ENCODE results near the gene CNBD2. TPM values are rescaled to one million over a fixed set of nuclear protein-coding genes. Genes with fewer than 3 reads are reported as not detected.
"Not testable (repeated sequence)": the region's sequence is repeated elsewhere in the genome, so short reads cannot be mapped to it uniquely, and the experiment has no call there.

CNBD2 gene
- total RNA-seq, 4 donors from 2014 or later: 6.4 to 18.7 (median 8.6) TPM

DNA sequence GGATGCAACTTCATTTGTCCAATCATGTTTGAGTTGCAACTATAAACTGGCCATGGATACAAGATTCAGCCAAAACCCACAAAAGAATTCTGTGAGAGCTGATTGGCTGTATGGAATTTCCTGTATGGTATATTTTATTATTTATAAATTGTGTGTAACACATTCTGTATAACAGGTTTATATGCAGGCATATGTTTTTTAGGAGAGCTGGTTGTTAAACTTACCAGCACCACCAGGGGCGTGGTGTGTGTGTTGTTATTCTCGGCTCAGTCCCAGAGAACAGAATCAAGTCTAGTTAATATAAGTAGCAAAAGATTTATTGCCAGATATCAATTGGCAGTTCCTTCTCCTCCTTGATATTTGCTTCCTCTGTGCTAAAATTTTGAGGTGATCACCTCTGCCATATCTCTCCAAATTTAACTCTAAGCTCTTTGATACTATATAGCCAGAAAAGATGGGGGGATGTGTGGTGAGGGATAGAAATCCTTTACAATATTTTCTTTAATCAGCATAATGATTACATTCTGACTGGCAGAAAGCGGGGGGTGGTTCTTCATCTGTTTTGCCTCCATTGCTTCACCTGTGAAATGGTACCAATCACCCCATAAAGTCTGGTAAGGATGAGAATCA, 22.9 kb downstream of the CNBD2 start:
- H3K4me1 ChIP-seq: peaks cover 6 to 10% of the 10 kb centered on the region in 2 donors
- H3K9me3 ChIP-seq: no peaks in the 10 kb centered on the region
- no peak for DNase-seq
- H3K27me3 ChIP-seq: no peaks in the 10 kb centered on the region
- intact Hi-C loops (cut with DNase I; ENCODE audit: low total_unique reads): loop anchor here (5.0 kb wide), 1 partner anchor 206 kb away; no protein-coding TSS in a partner anchor
- no peak for ATAC-seq
- H3K27ac ChIP-seq: no peak overlapping the region
- TF ChIP-seq, protein P1, sequence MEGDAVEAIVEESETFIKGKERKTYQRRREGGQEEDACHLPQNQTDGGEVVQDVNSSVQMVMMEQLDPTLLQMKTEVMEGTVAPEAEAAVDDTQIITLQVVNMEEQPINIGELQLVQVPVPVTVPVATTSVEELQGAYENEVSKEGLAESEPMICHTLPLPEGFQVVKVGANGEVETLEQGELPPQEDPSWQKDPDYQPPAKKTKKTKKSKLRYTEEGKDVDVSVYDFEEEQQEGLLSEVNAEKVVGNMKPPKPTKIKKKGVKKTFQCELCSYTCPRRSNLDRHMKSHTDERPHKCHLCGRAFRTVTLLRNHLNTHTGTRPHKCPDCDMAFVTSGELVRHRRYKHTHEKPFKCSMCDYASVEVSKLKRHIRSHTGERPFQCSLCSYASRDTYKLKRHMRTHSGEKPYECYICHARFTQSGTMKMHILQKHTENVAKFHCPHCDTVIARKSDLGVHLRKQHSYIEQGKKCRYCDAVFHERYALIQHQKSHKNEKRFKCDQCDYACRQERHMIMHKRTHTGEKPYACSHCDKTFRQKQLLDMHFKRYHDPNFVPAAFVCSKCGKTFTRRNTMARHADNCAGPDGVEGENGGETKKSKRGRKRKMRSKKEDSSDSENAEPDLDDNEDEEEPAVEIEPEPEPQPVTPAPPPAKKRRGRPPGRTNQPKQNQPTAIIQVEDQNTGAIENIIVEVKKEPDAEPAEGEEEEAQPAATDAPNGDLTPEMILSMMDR (IDR thresholded peaks at IDR 0.05 in 4 of 5, conservative IDR thresholded peaks at IDR 0.05 in 1 of 5): no peak
- TF ChIP-seq POLR2A (IDR thresholded peaks at IDR 0.05): no peak
- H3K4me3 ChIP-seq: no peak overlapping the region
- in situ Hi-C loops (cut with MboI; ENCODE audit: low sequenced_read_pairs in 4 of 4): loop anchor here in 3 of 4 donors (5.0 to 25.0 kb wide), 2 partner anchors 146 to 446 kb away; no protein-coding TSS in a partner anchor
- H3K36me3 ChIP-seq: no peaks in the 10 kb centered on the region

DNA sequence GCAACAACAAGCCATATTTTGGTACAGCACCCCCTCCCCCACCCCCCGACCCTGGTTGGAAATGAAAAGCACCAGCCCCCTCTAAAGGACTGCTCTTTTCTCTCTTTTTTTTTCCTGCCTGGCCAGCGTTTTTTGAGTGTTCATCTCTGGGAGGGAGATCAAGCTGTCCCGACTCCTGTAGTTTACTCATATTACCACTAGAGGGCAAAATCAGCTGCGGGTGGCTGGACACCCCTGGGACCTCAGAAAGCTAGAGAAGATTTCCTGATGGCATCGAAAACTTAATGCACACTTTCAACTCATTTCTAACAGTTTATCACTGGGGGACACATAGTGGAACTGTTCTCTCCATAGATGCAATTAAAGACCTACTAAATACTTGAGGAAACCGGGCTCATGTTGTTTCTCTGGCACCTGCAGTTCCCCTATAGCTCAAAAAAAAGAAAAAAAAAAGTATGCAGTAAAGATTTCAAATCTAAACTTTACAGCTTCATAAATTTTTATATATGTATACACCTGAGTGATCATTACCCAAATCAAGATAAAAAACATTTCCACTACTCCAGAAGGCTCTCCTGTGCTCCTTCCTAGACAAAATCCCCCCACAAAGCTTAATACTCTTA, 24.4 kb downstream of the CNBD2 start:
- in situ Hi-C loops (cut with MboI; ENCODE audit: low sequenced_read_pairs in 4 of 4): loop anchor here in 3 of 4 donors (5.0 to 25.0 kb wide), 2 partner anchors 144 to 444 kb away; no protein-coding TSS in a partner anchor
- H3K4me1 ChIP-seq: peaks cover 6 to 10% of the 10 kb centered on the region in 2 donors
- intact Hi-C loops (cut with DNase I; ENCODE audit: low total_unique reads): loop anchor here (2.0 to 5.0 kb wide), 2 partner anchors 204 to 446 kb away; no protein-coding TSS in a partner anchor
- no peak for TF ChIP-seq POLR2A (IDR thresholded peaks at IDR 0.05)
- TF ChIP-seq, protein P1 (IDR thresholded peaks at IDR 0.05 in 4 of 5, conservative IDR thresholded peaks at IDR 0.05 in 1 of 5): peak; percentile 45 to 84 (median 67)
- H3K36me3 ChIP-seq: no peaks in the 10 kb centered on the region
- H3K4me3 ChIP-seq: peak overlapping the region in 1 of 4 donors; percentile 3
- no peak overlapping the region for H3K27ac ChIP-seq
- DNase-seq: peak; percentile 21 to 25
- ATAC-seq: peak; percentile 79 to 85
- no peaks in the 10 kb centered on the region for H3K9me3 ChIP-seq
- H3K27me3 ChIP-seq: no peaks in the 10 kb centered on the region

DNA sequence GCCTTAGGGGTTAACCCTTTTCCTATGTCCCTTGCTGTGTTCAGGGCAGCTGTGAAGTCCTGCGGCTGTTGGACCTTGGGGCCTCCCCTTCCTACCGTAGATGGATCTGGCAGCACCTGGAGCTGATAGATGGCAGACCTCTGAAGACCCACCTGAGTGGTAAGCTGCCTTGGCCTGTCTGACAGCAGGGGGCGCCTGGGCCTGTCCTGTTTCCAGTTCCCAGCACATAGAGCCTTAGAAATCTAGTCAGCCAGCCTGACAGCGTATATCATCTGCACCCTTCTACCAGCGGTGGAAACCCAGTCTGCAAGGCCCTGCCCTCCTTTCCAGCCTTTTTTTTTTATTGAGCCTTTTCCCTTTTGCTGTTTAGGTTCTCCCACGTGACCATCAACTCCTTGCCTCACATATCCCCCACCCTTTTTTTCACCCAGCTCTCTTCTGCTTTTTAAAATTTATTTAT, 26.6 kb downstream of the CNBD2 start:
- Histone ChIP-seq H3K9me3 (no peaks in the 10 kb centered on the region), H3K27ac (no peak overlapping the region), H3K4me1 (peaks cover 6 to 10% of the 10 kb centered on the region in 2 donors), H3K36me3 (no peaks in the 10 kb centered on the region), H3K27me3 (no peaks in the 10 kb centered on the region), H3K4me3 (no peak overlapping the region)
- DNase-seq (peak; percentile 46 to 65), ATAC-seq (peak; percentile 82 to 94)
- intact Hi-C loops (cut with DNase I; ENCODE audit: low total_unique reads): loop anchor here (1.0 to 5.0 kb wide), 2 partner anchors 143 to 202 kb away; no protein-coding TSS in a partner anchor
- in situ Hi-C loops (cut with MboI; ENCODE audit: low sequenced_read_pairs in 4 of 4): loop anchor here (5.0 to 25.0 kb wide), 4 partner anchors 137 to 442 kb away; no protein-coding TSS in a partner anchor
- TF ChIP-seq, protein P1 (IDR thresholded peaks at IDR 0.05 in 4 of 5, conservative IDR thresholded peaks at IDR 0.05 in 1 of 5): peak; percentile 76 to 87 (median 83)
- no peak for TF ChIP-seq POLR2A (IDR thresholded peaks at IDR 0.05)

DNA sequence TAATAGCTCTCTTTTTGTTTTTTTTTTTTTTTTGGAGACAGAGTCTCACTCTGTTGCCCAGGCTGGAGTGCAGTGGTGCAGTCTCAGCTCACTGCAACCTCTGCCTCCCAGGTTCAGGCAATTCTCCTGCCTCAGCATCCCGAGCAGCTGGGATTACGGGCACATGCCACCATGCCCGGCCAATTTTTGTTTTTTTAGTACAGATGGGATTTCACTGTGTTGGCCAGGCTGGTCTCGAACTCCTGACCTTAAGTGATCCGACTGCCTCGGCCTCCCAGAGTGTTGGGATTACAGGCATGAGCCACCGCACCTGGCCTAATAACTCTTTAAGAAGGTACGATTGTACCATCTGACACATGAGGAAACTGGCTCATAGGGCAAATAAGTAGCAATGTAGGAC, 28.1 kb downstream of the CNBD2 start:
- H3K27me3 ChIP-seq; H3K9me3 ChIP-seq; H3K4me3 ChIP-seq; H3K4me1 ChIP-seq; intact Hi-C loops (cut with DNase I; ENCODE audit: low total_unique reads); ATAC-seq; H3K27ac ChIP-seq; H3K36me3 ChIP-seq; DNase-seq: not testable (repeated sequence)
- in situ Hi-C loops (cut with MboI; ENCODE audit: low sequenced_read_pairs in 4 of 4): loop anchor here in 2 of 4 donors (5.0 to 25.0 kb wide), 3 partner anchors 136 to 441 kb away; no protein-coding TSS in a partner anchor

DNA sequence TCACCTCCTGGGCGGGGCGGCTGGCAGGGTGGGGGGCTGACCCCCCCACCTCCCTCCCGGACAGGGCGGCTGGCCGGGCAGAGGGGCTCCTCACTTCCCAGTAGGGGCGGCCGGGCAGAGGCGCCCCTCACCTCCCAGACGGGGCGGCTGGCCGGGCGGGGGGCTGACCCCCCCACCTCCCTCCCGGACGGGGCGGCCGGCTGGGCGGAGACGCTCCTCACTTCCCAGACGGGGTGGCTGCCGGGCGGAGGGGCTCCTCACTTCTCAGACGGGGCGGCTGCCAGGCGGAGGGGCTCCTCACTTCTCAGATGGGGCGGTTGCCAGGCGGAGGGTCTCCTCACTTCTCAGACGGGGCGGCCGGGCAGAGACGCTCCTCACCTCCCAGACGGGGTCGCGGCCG, 32.9 kb downstream of the CNBD2 start:
- intact Hi-C loops (cut with DNase I; ENCODE audit: low total_unique reads); DNase-seq; H3K36me3 ChIP-seq; ATAC-seq; H3K27me3 ChIP-seq; H3K4me1 ChIP-seq; H3K27ac ChIP-seq; H3K9me3 ChIP-seq; H3K4me3 ChIP-seq; in situ Hi-C loops (cut with MboI; ENCODE audit: low sequenced_read_pairs in 4 of 4): not testable (repeated sequence)

Data from gastrocnemius medialis (tissue), 4 donors.